HG03159 (cell line): ENCODE data around the gene ADIPOR2.

Experiments
- ATAC-seq: cut with Tn5 transposase; IDR thresholded peaks from one replicate; pipeline ENCODE4 v1.9.1; 2021; ENCODE audit warnings: mild to moderate bottlenecking, moderate library complexity; ENCODE audit not compliant: unreplicated experiment

The ADIPOR2 gene

GRCh38 chr12:1797011-1797901, 106.4 kb downstream of the ADIPOR2 start:
- no peak for ATAC-seq

- ATAC-seq, result no peak
These were observed 107.2 kb downstream of the ADIPOR2 start for GRCh38 chr12:1797991-1798640.

- ATAC-seq, result no peak
These were observed 107.8 kb downstream of the ADIPOR2 start for GRCh38 chr12:1798641-1799020.

- ATAC-seq, result no peak
These were observed 108.4 kb downstream of the ADIPOR2 start for GRCh38 chr12:1799051-1799881.

GRCh38 chr12:1799882-1800400, 109.1 kb downstream of the ADIPOR2 start:
- no peak for ATAC-seq

- ATAC-seq, result no peak
These were observed 109.8 kb downstream of the ADIPOR2 start for GRCh38 chr12:1800401-1801302.

- no peak for ATAC-seq
These were observed 110.6 kb downstream of the ADIPOR2 start for GRCh38 chr12:1801303-1801975.

- no peak for ATAC-seq
These were observed 112.9 kb downstream of the ADIPOR2 start for GRCh38 chr12:1803736-1804135.

GRCh38 chr12:1804545-1805332, 113.9 kb downstream of the ADIPOR2 start:
- peak; percentile 91 for ATAC-seq

GRCh38 chr12:1805441-1806081, 114.7 kb downstream of the ADIPOR2 start:
- ATAC-seq, result no peak

- ATAC-seq, result no peak
These were observed 115.6 kb downstream of the ADIPOR2 start for GRCh38 chr12:1806301-1807086.

GRCh38 chr12:1807087-1807860, 116.4 kb downstream of the ADIPOR2 start:
- ATAC-seq, result no peak

- no peak for ATAC-seq
These were observed 117.3 kb downstream of the ADIPOR2 start for GRCh38 chr12:1808036-1808797.

GRCh38 chr12:1808798-1809480, 118.1 kb downstream of the ADIPOR2 start:
- no peak for ATAC-seq

- ATAC-seq, result no peak
These were observed 118.8 kb downstream of the ADIPOR2 start for GRCh38 chr12:1809591-1810190.
